Upper lobe of right lung (tissue), 1 donor: ENCODE results near the gene PRKCE. TPM values are rescaled to one million over a fixed set of nuclear protein-coding genes. Genes with fewer than 3 reads are reported as not detected.
A peak's percentile ranks its signal among the peaks of the same experiment; 100 is the strongest.

Source experiments
- ATAC-seq: fragments of 200-7000 bp; cut with Tn5 transposase; one replicate; pipeline ENCODE4 v1.9.1; 2020; ENCODE audit warnings: mild to moderate bottlenecking, moderate library complexity
- DNase-seq: peaks from one replicate; pipeline ENCODE4 v3.0.0-alpha.2; 2020
- H3K27ac ChIP-seq: fragments of 200-600 bp; one replicate; pipeline ENCODE4 v1.8.0; 2022
- H3K27me3 ChIP-seq: fragments of 200-600 bp; one replicate; pipeline ENCODE4 v1.8.0; 2022; ENCODE audit warnings: mild to moderate bottlenecking
- H3K36me3 ChIP-seq: fragments of 200-600 bp; one replicate; pipeline ENCODE4 v1.8.0; 2022
- H3K4me1 ChIP-seq: fragments of 200-600 bp; one replicate; pipeline ENCODE4 v1.8.0; 2022
- H3K4me3 ChIP-seq: fragments of 200-600 bp; one replicate; pipeline ENCODE4 v1.8.0; 2022; ENCODE audit warnings: mild to moderate bottlenecking
- H3K9me3 ChIP-seq: fragments of 200-600 bp; one replicate; pipeline ENCODE4 v1.8.0; 2022
- intact Hi-C: fragments of 100-400 bp; cut with DNase I; formaldehyde crosslinking; loops from one replicate; pipeline ENCODE4 v1.11.0; 2022
- total RNA-seq: library from RNA; stranded (reverse); fragmentation: NEBNext Ultra II Directional; extraction: Animal tissue kit (Norgen Biotek cat#: 25700); gene quantifications from one replicate; pipeline ENCODE4 v1.2.1, GENCODE V29; 2021
- TF ChIP-seq, protein P1 (sequence below): fragments of 200-600 bp; IDR thresholded peaks from one replicate; pipeline ENCODE4 v1.8.0; 2022; ENCODE audit warnings: antibody characterized with exemption
- donor health status: DM: no; HTN: yes; CAD: no; lungs with severe emphysema.

PRKCE gene
- total RNA-seq, 1 donor from 2014 or later, result 65.6 TPM

DNA sequence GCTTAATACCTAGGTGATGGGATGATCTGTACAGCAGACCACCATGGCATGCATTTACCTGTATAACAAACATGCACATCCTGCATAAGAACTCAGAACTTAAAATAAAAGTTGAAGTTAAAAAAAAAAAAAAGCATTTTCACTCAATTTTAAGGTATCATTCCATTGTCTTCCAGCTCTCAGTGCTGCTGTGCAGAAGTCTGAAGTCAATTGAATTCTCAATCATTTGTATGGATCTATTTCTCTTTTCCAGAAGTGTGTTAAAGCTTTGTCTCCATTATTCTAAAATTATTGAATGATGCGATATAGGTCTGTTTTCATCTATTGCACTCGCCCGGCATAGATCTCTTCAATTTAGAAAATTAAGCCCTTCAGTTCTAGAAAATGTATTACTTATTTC, 443.2 kb downstream of the PRKCE start:
- ATAC-seq (no peak), DNase-seq (no peak)
- H3K27ac ChIP-seq, result no peak overlapping the region
- H3K9me3 ChIP-seq, result no peaks in the 10 kb centered on the region
- H3K4me3 ChIP-seq, result no peak overlapping the region
- peaks cover 28% of the 10 kb centered on the region for H3K4me1 ChIP-seq
- intact Hi-C loops, result no loop called here
- no peaks in the 10 kb centered on the region for H3K27me3 ChIP-seq
- peaks cover 10% of the 10 kb centered on the region for H3K36me3 ChIP-seq
- TF ChIP-seq, protein P1, sequence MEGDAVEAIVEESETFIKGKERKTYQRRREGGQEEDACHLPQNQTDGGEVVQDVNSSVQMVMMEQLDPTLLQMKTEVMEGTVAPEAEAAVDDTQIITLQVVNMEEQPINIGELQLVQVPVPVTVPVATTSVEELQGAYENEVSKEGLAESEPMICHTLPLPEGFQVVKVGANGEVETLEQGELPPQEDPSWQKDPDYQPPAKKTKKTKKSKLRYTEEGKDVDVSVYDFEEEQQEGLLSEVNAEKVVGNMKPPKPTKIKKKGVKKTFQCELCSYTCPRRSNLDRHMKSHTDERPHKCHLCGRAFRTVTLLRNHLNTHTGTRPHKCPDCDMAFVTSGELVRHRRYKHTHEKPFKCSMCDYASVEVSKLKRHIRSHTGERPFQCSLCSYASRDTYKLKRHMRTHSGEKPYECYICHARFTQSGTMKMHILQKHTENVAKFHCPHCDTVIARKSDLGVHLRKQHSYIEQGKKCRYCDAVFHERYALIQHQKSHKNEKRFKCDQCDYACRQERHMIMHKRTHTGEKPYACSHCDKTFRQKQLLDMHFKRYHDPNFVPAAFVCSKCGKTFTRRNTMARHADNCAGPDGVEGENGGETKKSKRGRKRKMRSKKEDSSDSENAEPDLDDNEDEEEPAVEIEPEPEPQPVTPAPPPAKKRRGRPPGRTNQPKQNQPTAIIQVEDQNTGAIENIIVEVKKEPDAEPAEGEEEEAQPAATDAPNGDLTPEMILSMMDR, result no peak

DNA sequence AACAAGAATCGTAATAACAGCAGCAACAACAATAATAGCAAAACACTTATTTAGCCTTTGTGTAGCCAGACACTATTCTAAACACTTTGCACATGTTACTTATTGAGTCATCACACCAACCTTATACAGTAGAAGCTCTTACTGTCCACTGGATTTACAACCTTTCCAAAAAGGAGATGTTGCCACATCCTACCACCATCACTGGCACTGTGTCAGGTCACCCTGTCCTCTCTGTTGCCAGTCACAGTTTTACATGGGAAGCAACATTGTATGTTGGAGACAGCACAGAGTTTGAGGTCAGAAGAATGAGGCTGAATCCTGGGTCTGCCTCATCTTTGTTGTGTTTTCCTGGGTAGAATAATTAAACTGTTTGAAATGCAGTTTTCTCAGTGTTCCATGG, 444.4 kb downstream of the PRKCE start:
- TF ChIP-seq, protein P1, result no peak
- no peak overlapping the region for H3K27ac ChIP-seq
- H3K36me3 ChIP-seq, result peaks cover 19% of the 10 kb centered on the region
- no peak for DNase-seq
- intact Hi-C loops, result no loop called here
- no peaks in the 10 kb centered on the region for H3K9me3 ChIP-seq
- H3K4me1 ChIP-seq, result peaks cover 28% of the 10 kb centered on the region
- ATAC-seq, result no peak
- H3K4me3 ChIP-seq, result no peak overlapping the region
- no peaks in the 10 kb centered on the region for H3K27me3 ChIP-seq

DNA sequence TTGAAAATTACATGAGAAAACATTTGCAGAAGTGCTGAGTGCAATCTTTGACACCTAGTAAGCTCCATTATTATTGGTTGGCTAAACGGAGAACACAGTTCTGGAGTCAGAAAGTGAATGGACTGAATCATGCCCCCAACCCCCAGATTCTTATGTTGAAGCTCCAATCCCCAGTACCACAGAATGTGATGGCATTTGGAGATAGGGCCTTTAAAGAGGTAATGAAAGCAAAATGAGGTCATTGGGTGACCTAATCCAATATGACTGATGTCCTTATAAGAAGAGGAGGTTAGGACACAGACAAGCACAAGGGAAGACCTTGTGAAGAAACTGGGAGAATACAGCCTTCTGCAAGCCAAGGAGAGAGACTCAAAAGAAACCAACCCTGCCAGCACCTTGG, 444.8 kb downstream of the PRKCE start:
- DNase-seq, result no peak
- Histone ChIP-seq H3K9me3 (no peaks in the 10 kb centered on the region), H3K4me1 (peaks cover 24% of the 10 kb centered on the region), H3K36me3 (peaks cover 19% of the 10 kb centered on the region), H3K27ac (no peak overlapping the region), H3K27me3 (no peaks in the 10 kb centered on the region), H3K4me3 (no peak overlapping the region)
- no peak for ATAC-seq
- TF ChIP-seq, protein P1, result no peak
- intact Hi-C loops, result no loop called here

DNA sequence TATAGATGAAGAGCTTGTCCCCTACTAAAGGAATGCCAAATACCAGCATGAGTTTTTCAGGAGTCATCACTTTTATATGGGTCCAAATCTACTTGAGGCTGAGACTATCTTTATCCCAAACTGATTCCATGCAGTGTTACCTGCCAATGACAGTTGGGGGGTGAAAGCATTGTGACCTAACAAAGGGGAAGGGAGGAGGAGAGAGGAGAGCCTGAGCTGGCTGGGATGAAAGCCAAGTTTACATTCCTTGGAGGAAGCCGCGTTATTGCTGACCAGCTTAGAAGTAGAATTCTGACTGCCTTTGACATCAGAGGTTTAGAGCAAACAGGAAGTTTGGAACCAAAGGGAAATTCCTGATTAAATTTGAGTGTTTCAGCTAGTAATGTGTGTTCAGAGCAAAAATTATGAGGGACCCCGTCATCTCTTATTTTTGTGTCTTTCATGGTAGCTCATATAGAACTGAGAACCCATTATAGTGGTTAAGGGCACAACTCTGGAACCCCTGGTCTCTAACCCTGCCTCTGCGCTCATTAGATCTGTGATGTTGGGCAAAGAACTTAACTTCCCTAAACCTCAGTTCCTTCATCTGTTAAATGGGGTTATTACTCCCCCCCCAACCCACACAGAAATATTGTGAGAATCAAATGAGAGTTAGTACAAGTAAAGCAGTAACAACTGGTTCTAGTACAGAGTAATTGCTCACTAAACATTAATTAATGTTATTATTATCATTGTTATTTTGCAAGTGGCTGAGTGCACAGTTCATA, 446.4 kb downstream of the PRKCE start:
- peaks cover 16% of the 10 kb centered on the region for H3K4me1 ChIP-seq
- TF ChIP-seq, protein P1, result no peak
- H3K4me3 ChIP-seq, result no peak overlapping the region
- intact Hi-C loops, result no loop called here
- ATAC-seq (peak; percentile 88), DNase-seq (no peak)
- peak overlapping the region; percentile 33 for H3K27ac ChIP-seq
- no peaks in the 10 kb centered on the region for H3K9me3 ChIP-seq
- peaks cover 19% of the 10 kb centered on the region for H3K36me3 ChIP-seq
- no peaks in the 10 kb centered on the region for H3K27me3 ChIP-seq

DNA sequence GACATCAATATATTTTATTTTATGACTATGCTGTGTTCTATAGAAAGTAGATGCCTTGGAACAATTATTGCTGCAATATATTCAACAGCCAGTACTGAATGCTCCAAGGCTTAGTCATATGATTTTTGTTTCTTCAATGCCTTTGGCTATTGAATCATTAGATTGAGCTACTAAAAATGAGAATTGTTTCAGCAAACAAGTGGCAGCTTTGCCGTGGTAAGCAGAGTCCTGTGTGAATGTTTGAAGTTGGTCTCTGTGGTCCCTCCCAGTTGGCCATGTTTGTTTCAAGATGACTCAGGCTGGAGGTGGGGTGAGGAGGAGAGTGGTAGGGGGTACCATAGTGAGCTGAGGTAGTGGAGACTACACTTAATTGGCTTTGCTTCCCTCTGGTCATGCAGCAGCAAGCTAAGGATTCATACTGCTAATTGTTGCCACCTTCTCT, 447.2 kb downstream of the PRKCE start:
- H3K27me3 ChIP-seq, result no peaks in the 10 kb centered on the region
- H3K4me3 ChIP-seq, result no peak overlapping the region
- no peak for DNase-seq
- peaks cover 16% of the 10 kb centered on the region for H3K4me1 ChIP-seq
- peak overlapping the region; percentile 33 for H3K27ac ChIP-seq
- no peaks in the 10 kb centered on the region for H3K9me3 ChIP-seq
- intact Hi-C loops, result no loop called here
- H3K36me3 ChIP-seq, result peaks cover 19% of the 10 kb centered on the region
- TF ChIP-seq, protein P1, result no peak
- no peak for ATAC-seq
